HCT116 (cell line): Measurements from ENCODE around the gene CCND1. TPM values are rescaled to one million over a fixed set of nuclear protein-coding genes. Genes with fewer than 3 reads are reported as not detected.

Experiments used
- ATAC-seq: fragments of 200-7000 bp; cut with Tn5 transposase; 2 replicates; pipeline ENCODE4 v1.9.1; 2020; ENCODE audit warnings: mild to moderate bottlenecking, moderate library complexity
- BruUV-seq: library from RNA; stranded (reverse); fragments of 400-500 nt; replicated peaks from 2 replicates; lab custom pipeline; 2021; lab: Mats Ljungman, UMichigan
- CTCF ChIA-PET: fragments of 300-600 bp; sonication (Branson Sonifier 250); formaldehyde crosslinking; loops from one replicate; lab custom pipeline; 2021; ENCODE audit warnings: antibody characterized with exemption; lab: Charles Lee
- POLR2A ChIA-PET: fragments of 300-600, 350-600 bp; sonication (Branson Sonifier 250); formaldehyde crosslinking; loops from one replicate; lab custom pipeline; 2021; ENCODE audit warnings: antibody characterized with exemption; lab: Charles Lee
- RAD21 ChIA-PET, 2 experiments: fragments of 300-600 bp; sonication (Branson Sonifier 250); formaldehyde crosslinking; loops; one replicate each; lab custom pipeline; 2023; ENCODE audit warnings: low total read pairs in 2 of 2; ENCODE audit not compliant: uncharacterized antibody in 2 of 2, unreplicated experiment in 2 of 2, low non-redundant PET in 1 of 2; lab: Charles Lee
- DNase-seq: peaks from one replicate; pipeline ENCODE4 v3.0.0-alpha.2; 2010; ENCODE audit warnings: low read depth, low spot score
- H2AFZ ChIP-seq: fragments of 200-600 bp; shearing (Covaris generic), sonication (generic); 2 replicates; pipeline ENCODE4 v1.6.1; 2017; ENCODE audit warnings: low read depth, mixed run types, mixed read lengths, antibody characterized with exemption, low read length; ENCODE audit not compliant: poor library complexity, severe bottlenecking
- H3K27ac ChIP-seq: 2 replicates; pipeline ENCODE4 v1.5.1; 2012; ENCODE audit warnings: low read depth, low read length
- H3K27me3 ChIP-seq: fragments of 200-600 bp; sonication (generic); 2 replicates; pipeline ENCODE4 v1.6.1; 2016; ENCODE audit warnings: mixed run types, low read length, mixed read lengths; ENCODE audit not compliant: insufficient read depth
- H3K36me3 ChIP-seq, 2 experiments: fragments of 200-500 bp in 1 of 2; fragments of 200-600 bp in 1 of 2; sonication (Bioruptor generic) in 1 of 2; sonication (generic) in 1 of 2; 2 replicates each; pipeline versions ENCODE4 v1.5.1 to v1.6.1; 2014 to 2016; ENCODE audit warnings: low read length in 2 of 2, inconsistent platforms in 1 of 2, mixed read lengths in 1 of 2, mixed run types in 1 of 2; ENCODE audit not compliant: insufficient read depth in 2 of 2, control insufficient read depth in 1 of 2
- H3K4me1 ChIP-seq, 2 experiments: fragments of 200-600 bp in 1 of 2; sonication (generic) in 1 of 2; 2 replicates each; pipeline versions ENCODE4 v1.5.1 to v1.6.1; 2012 to 2017; ENCODE audit warnings: low read length in 2 of 2, inconsistent platforms in 1 of 2, mild to moderate bottlenecking in 1 of 2, mixed read lengths in 1 of 2, mixed run types in 1 of 2, moderate library complexity in 1 of 2; ENCODE audit not compliant: insufficient read depth in 2 of 2, control insufficient read depth in 1 of 2
- H3K4me2 ChIP-seq: fragments of 200-600 bp; sonication (generic); 2 replicates; pipeline ENCODE4 v1.6.1; 2017; ENCODE audit warnings: mixed run types, low read length, mixed read lengths
- H3K4me3 ChIP-seq, 2 experiments: fragments of 200-600 bp in 1 of 2; sonication (generic) in 1 of 2; replicated peaks in 1 of 2; 2 replicates each; pipeline ENCODE4 v1.5.1; 2011 to 2016; ENCODE audit warnings: low read length in 2 of 2, control low read depth in 1 of 2, low read depth in 1 of 2, mild to moderate bottlenecking in 1 of 2, mixed read lengths in 1 of 2, mixed run types in 1 of 2
- H3K79me2 ChIP-seq: fragments of 200-600 bp; sonication (generic); 2 replicates; pipeline ENCODE4 v1.6.1; 2017; ENCODE audit warnings: mild to moderate bottlenecking, mixed run types, low read length, moderate library complexity, mixed read lengths; ENCODE audit not compliant: insufficient read depth
- H3K9ac ChIP-seq: fragments of 200-600 bp; sonication (generic); 2 replicates; pipeline ENCODE4 v1.6.1; 2016; ENCODE audit warnings: low read length, mixed read lengths
- H3K9me2 ChIP-seq: fragments of 200-600 bp; sonication (generic), shearing (Covaris generic); 2 replicates; pipeline ENCODE4 v1.6.1; 2017; ENCODE audit warnings: mixed run types, mild to moderate bottlenecking, moderate library complexity; ENCODE audit not compliant: insufficient read depth
- H3K9me3 ChIP-seq, 2 experiments: fragments of 200-500 bp in 1 of 2; fragments of 200-600 bp in 1 of 2; sonication (Bioruptor generic) in 1 of 2; sonication (generic) in 1 of 2; 2 replicates each; pipeline ENCODE4 v1.6.1; 2014 to 2017; ENCODE audit warnings: low read length in 2 of 2, mixed read lengths in 2 of 2, inconsistent platforms in 1 of 2, low read depth in 1 of 2, mild to moderate bottlenecking in 1 of 2, mixed run types in 1 of 2, moderate library complexity in 1 of 2; ENCODE audit not compliant: control insufficient read depth in 1 of 2, insufficient read depth in 1 of 2
- H4K20me1 ChIP-seq: fragments of 200-600 bp; sonication (generic), shearing (Covaris generic); 2 replicates; pipeline ENCODE4 v1.6.1; 2017; ENCODE audit warnings: mixed run types, mild to moderate bottlenecking, moderate library complexity; ENCODE audit not compliant: insufficient read depth
- EGR1 ChIP-seq: IDR thresholded peaks from 2 replicates; pipeline ENCODE4 v1.6.1; 2012; ENCODE audit warnings: low read depth
- EZH2 ChIP-seq: fragments of 200-600 bp; sonication (generic); IDR thresholded peaks from 2 replicates; pipeline ENCODE4 v1.6.1; 2017; ENCODE audit warnings: antibody characterized with exemption, mixed run types
- EZH2phosphoT487 ChIP-seq: fragments of 200-600 bp; IDR thresholded peaks from 2 replicates; pipeline ENCODE4 v1.6.1; 2018; ENCODE audit warnings: antibody characterized with exemption, borderline replicate concordance
- FOSL1 ChIP-seq: IDR thresholded peaks from 2 replicates; pipeline ENCODE4 v1.6.1; 2012; ENCODE audit warnings: low read depth
- JUND ChIP-seq: IDR thresholded peaks from 2 replicates; pipeline ENCODE4 v1.6.1; 2012
- POLR2A ChIP-seq: IDR thresholded peaks from 2 replicates; pipeline ENCODE4 v1.7.0; 2011; ENCODE audit warnings: borderline replicate concordance; ENCODE audit not compliant: insufficient read depth, insufficient read length; ENCODE audit errors: extremely low read depth
- SIN3A ChIP-seq: IDR thresholded peaks from 2 replicates; pipeline ENCODE4 v1.6.1; 2012; ENCODE audit warnings: low read depth
- SP1 ChIP-seq: IDR thresholded peaks from 2 replicates; pipeline ENCODE4 v1.6.1; 2012; ENCODE audit warnings: low read depth
- SRF ChIP-seq: IDR thresholded peaks from 2 replicates; pipeline ENCODE4 v1.6.1; 2012; ENCODE audit warnings: low read depth
- ZFX ChIP-seq: fragments of 450-650 bp; IDR thresholded peaks from 2 replicates; pipeline ENCODE4 v1.6.1; 2017
- intact Hi-C: fragments of 100-400 bp; cut with micrococcal nuclease; formaldehyde crosslinking; loops from 2 replicates; pipeline ENCODE4 v1.10.0; 2022
- total RNA-seq: library from RNA; stranded (reverse); gene quantifications from one replicate; pipeline ENCODE4 v1.2.1, GENCODE V29; 2021; ENCODE audit not compliant: unreplicated experiment
- TF ChIP-seq, protein P1 (sequence below): IDR thresholded peaks from 2 replicates; pipeline ENCODE4 v1.6.1; 2012; ENCODE audit warnings: low read depth
- TF ChIP-seq, protein P2 (sequence below): IDR thresholded peaks from 2 replicates; pipeline ENCODE4 v1.6.1; 2012

CCND1 gene
- total RNA-seq, 1 experiment from 2014 or later = 601 TPM

DNA sequence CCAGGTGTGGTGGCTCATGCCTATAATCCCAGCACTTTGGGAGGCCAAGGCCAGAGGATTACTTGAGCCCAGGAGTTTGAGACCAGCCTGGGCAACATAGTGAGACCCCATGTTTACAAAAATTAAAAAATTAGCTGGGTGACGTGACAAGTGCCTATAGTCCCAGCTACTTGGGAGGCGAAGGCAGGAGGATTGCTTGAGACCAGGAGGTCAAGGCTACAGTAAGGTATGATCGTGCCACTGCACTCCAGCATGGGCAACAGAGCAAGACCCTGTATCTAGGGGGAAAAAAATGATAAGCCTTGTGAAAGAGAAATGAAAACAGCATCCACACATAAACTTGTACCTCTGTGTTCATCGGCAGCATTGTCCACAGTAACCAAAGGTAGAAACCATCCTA lies 8.1 kb upstream of the CCND1 start:
- H3K4me2 ChIP-seq = no peak overlapping the region
- H2AFZ ChIP-seq = no peak overlapping the region
- CTCF ChIA-PET = no interaction called here
- H3K9ac ChIP-seq = no peak overlapping the region
- H3K9me2 ChIP-seq = no peaks in the 10 kb centered on the region
- peaks cover 10 to 38% of the 10 kb centered on the region in 2 experiments for H3K4me1 ChIP-seq
- no peaks in the 10 kb centered on the region for H3K36me3 ChIP-seq
- DNase-seq = no peak
- no peak for TF ChIP-seq EZH2phosphoT487
- TF ChIP-seq, all 23 proteins: peak for 0
- H3K27ac ChIP-seq = no peak overlapping the region
- no peaks in the 10 kb centered on the region for H3K9me3 ChIP-seq
- intact Hi-C loops = no loop called here
- H4K20me1 ChIP-seq = no peaks in the 10 kb centered on the region
- ChIA-PET RAD21 (no interaction called here), POLR2A (no interaction called here)
- BruUV-seq = no TSS peak
- H3K27me3 ChIP-seq = no peaks in the 10 kb centered on the region
- no peak overlapping the region for H3K4me3 ChIP-seq
- no peak for ATAC-seq
- H3K79me2 ChIP-seq = no peaks in the 10 kb centered on the region

DNA sequence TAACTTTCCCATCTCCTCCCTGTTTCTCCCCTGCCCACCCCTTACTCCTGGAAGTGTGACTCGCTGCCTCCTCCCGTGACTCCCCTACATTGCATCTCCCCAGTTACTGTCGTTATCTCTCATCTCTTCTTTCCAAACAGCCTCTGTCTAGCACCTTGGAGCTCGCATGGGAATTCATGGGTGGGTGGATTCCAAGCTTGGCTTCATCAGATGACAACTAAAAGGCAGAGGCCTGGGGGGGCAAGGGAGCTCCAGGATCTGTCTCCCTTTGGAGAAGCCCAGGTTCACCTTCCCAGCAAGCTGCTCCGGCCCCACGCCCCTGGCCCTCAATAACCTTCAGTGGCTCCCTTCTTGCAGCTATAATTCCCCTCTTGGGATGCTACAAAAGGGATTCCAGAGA lies 6.9 kb upstream of the CCND1 start:
- H3K27me3 ChIP-seq = no peaks in the 10 kb centered on the region
- H2AFZ ChIP-seq = no peak overlapping the region
- ChIA-PET CTCF (no interaction called here), POLR2A (interaction anchor here (0.7 to 1.0 kb wide), 2 partner anchors 11 to 191 kb away, joined by 3 read pairs; no protein-coding TSS in a partner anchor), RAD21 (interaction anchor here in 1 of 2 experiments (0.6 kb wide), 1 partner anchor 36 kb away, joined by 3 read pairs; no protein-coding TSS in a partner anchor)
- H3K79me2 ChIP-seq = no peaks in the 10 kb centered on the region
- TF ChIP-seq, protein P1, sequence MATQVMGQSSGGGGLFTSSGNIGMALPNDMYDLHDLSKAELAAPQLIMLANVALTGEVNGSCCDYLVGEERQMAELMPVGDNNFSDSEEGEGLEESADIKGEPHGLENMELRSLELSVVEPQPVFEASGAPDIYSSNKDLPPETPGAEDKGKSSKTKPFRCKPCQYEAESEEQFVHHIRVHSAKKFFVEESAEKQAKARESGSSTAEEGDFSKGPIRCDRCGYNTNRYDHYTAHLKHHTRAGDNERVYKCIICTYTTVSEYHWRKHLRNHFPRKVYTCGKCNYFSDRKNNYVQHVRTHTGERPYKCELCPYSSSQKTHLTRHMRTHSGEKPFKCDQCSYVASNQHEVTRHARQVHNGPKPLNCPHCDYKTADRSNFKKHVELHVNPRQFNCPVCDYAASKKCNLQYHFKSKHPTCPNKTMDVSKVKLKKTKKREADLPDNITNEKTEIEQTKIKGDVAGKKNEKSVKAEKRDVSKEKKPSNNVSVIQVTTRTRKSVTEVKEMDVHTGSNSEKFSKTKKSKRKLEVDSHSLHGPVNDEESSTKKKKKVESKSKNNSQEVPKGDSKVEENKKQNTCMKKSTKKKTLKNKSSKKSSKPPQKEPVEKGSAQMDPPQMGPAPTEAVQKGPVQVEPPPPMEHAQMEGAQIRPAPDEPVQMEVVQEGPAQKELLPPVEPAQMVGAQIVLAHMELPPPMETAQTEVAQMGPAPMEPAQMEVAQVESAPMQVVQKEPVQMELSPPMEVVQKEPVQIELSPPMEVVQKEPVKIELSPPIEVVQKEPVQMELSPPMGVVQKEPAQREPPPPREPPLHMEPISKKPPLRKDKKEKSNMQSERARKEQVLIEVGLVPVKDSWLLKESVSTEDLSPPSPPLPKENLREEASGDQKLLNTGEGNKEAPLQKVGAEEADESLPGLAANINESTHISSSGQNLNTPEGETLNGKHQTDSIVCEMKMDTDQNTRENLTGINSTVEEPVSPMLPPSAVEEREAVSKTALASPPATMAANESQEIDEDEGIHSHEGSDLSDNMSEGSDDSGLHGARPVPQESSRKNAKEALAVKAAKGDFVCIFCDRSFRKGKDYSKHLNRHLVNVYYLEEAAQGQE = no peak
- no peak for TF ChIP-seq SRF
- no peak for TF ChIP-seq SP1
- TF ChIP-seq EZH2phosphoT487 = no peak
- TF ChIP-seq POLR2A = no peak
- TF ChIP-seq EGR1 = no peak
- no peak for TF ChIP-seq EZH2
- TF ChIP-seq, protein P2, sequence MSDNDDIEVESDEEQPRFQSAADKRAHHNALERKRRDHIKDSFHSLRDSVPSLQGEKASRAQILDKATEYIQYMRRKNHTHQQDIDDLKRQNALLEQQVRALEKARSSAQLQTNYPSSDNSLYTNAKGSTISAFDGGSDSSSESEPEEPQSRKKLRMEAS = no peak
- no peak for TF ChIP-seq FOSL1
- no peak for TF ChIP-seq SIN3A
- TF ChIP-seq JUND = no peak
- no peak for TF ChIP-seq ZFX
- no peak overlapping the region for H3K9ac ChIP-seq
- H3K36me3 ChIP-seq = no peaks in the 10 kb centered on the region
- H3K4me1 ChIP-seq = peaks cover 10 to 48% of the 10 kb centered on the region in 2 experiments
- no peak overlapping the region for H3K27ac ChIP-seq
- no peak overlapping the region for H3K4me2 ChIP-seq
- no peak for ATAC-seq
- H4K20me1 ChIP-seq = no peaks in the 10 kb centered on the region
- no peaks in the 10 kb centered on the region for H3K9me2 ChIP-seq
- no peak overlapping the region for H3K4me3 ChIP-seq
- intact Hi-C loops = no loop called here
- no TSS peak for BruUV-seq
- DNase-seq = no peak
- H3K9me3 ChIP-seq = no peaks in the 10 kb centered on the region
